Upper lobe of right lung (tissue), 1 donor: ENCODE measurements around the gene KRT36. TPM values are rescaled to one million over a fixed set of nuclear protein-coding genes. Genes with fewer than 3 reads are reported as not detected.

Source experiments
- ATAC-seq: fragments of 200-7000 bp; cut with Tn5 transposase; one replicate; pipeline ENCODE4 v1.9.1; 2020; ENCODE audit warnings: mild to moderate bottlenecking, moderate library complexity
- DNase-seq: peaks from one replicate; pipeline ENCODE4 v3.0.0-alpha.2; 2020
- H3K27ac ChIP-seq: fragments of 200-600 bp; one replicate; pipeline ENCODE4 v1.8.0; 2022
- H3K27me3 ChIP-seq: fragments of 200-600 bp; one replicate; pipeline ENCODE4 v1.8.0; 2022; ENCODE audit warnings: mild to moderate bottlenecking
- H3K36me3 ChIP-seq: fragments of 200-600 bp; one replicate; pipeline ENCODE4 v1.8.0; 2022
- H3K4me1 ChIP-seq: fragments of 200-600 bp; one replicate; pipeline ENCODE4 v1.8.0; 2022
- H3K4me3 ChIP-seq: fragments of 200-600 bp; one replicate; pipeline ENCODE4 v1.8.0; 2022; ENCODE audit warnings: mild to moderate bottlenecking
- H3K9me3 ChIP-seq: fragments of 200-600 bp; one replicate; pipeline ENCODE4 v1.8.0; 2022
- CTCF ChIP-seq: fragments of 200-600 bp; IDR thresholded peaks from one replicate; pipeline ENCODE4 v1.8.0; 2022; ENCODE audit warnings: antibody characterized with exemption
- intact Hi-C: fragments of 100-400 bp; cut with DNase I; formaldehyde crosslinking; loops from one replicate; pipeline ENCODE4 v1.11.0; 2022
- total RNA-seq: library from RNA; stranded (reverse); fragmentation: NEBNext Ultra II Directional; extraction: Animal tissue kit (Norgen Biotek cat#: 25700); gene quantifications from one replicate; pipeline ENCODE4 v1.2.1, GENCODE V29; 2021
- donor health status: DM: no; HTN: yes; CAD: no; lungs with severe emphysema.

The KRT36 gene
- total RNA-seq, 1 donor from 2014 or later, result not detected

GRCh38 chr17:41467561-41467960, 22.1 kb downstream of the KRT36 start:
- ATAC-seq (no peak), DNase-seq (no peak)
- H3K27ac ChIP-seq, result no peak overlapping the region

GRCh38 chr17:41466988-41467387, 22.7 kb downstream of the KRT36 start, which contains the start of gene KRT32:
TSS of gene KRT32 (minus strand) at chr17:41467386. CDS start at chr17:41467325, 61 bp downstream.
- Histone ChIP-seq H3K27ac (no peak within 1 kb of the TSS), H3K9me3 (no peaks in the 10 kb centered on the region), H3K4me1 (no peaks in the 10 kb centered on the region), H3K27me3 (no peaks in the 10 kb centered on the region), H3K4me3 (no peak within 1 kb of the TSS), H3K36me3 (no peaks in the 10 kb centered on the region)
- ATAC-seq, result no peak
- no peak for TF ChIP-seq CTCF
- no peak for DNase-seq
- intact Hi-C loops, result no loop called here

More at GRCh38 chr17:41467561-41467960, 22.1 kb downstream of the KRT36 start:
- Histone ChIP-seq H3K4me3 (no peak overlapping the region), H3K36me3 (no peaks in the 10 kb centered on the region), H3K9me3 (no peaks in the 10 kb centered on the region), H3K27me3 (no peaks in the 10 kb centered on the region), H3K4me1 (no peaks in the 10 kb centered on the region)
- intact Hi-C loops, result no loop called here
- TF ChIP-seq CTCF, result no peak

GRCh38 chr17:41464682-41465081, 25.0 kb downstream of the KRT36 start:
- DNase-seq, result no peak
- TF ChIP-seq CTCF, result no peak
- no peaks in the 10 kb centered on the region for H3K4me1 ChIP-seq
- intact Hi-C loops, result no loop called here
- no peaks in the 10 kb centered on the region for H3K27me3 ChIP-seq
- H3K36me3 ChIP-seq, result no peaks in the 10 kb centered on the region
- no peaks in the 10 kb centered on the region for H3K9me3 ChIP-seq
- peak; percentile 90 for ATAC-seq
- H3K27ac ChIP-seq, result no peak overlapping the region
- H3K4me3 ChIP-seq, result no peak overlapping the region

- Histone ChIP-seq H3K4me1 (no peaks in the 10 kb centered on the region), H3K27me3 (no peaks in the 10 kb centered on the region), H3K36me3 (no peaks in the 10 kb centered on the region), H3K4me3 (no peak overlapping the region), H3K9me3 (no peaks in the 10 kb centered on the region), H3K27ac (no peak overlapping the region)
- intact Hi-C loops, result no loop called here
- TF ChIP-seq CTCF, result no peak
- ATAC-seq (no peak), DNase-seq (no peak)
Observed at GRCh38 chr17:41464173-41464572, 25.5 kb downstream of the KRT36 start.

- no peak for TF ChIP-seq CTCF
- H3K36me3 ChIP-seq, result no peaks in the 10 kb centered on the region
- no peak for DNase-seq
- H3K4me3 ChIP-seq, result no peak overlapping the region
- no peak overlapping the region for H3K27ac ChIP-seq
- no peaks in the 10 kb centered on the region for H3K4me1 ChIP-seq
- H3K9me3 ChIP-seq, result no peaks in the 10 kb centered on the region
- H3K27me3 ChIP-seq, result no peaks in the 10 kb centered on the region
- ATAC-seq, result no peak
- intact Hi-C loops, result no loop called here
Observed at GRCh38 chr17:41463746-41464145, 26.0 kb downstream of the KRT36 start.

- intact Hi-C loops, result no loop called here
- Histone ChIP-seq H3K4me1 (no peaks in the 10 kb centered on the region), H3K36me3 (no peaks in the 10 kb centered on the region), H3K4me3 (no peak overlapping the region), H3K27ac (no peak overlapping the region), H3K27me3 (no peaks in the 10 kb centered on the region), H3K9me3 (no peaks in the 10 kb centered on the region)
- TF ChIP-seq CTCF, result no peak
- ATAC-seq, result no peak
- no peak for DNase-seq
Observed at GRCh38 chr17:41462705-41463104, 27.0 kb downstream of the KRT36 start.
